ELF-1 (cell line): ENCODE results near the gene CAB39L.
"Not testable (repeated sequence)": the region's sequence is repeated elsewhere in the genome, so short reads cannot be mapped to it uniquely, and the experiment has no call there.

Source experiments
- DNase-seq: peaks from one replicate; pipeline ENCODE4 v3.0.0-alpha.2; 2016; ENCODE audit warnings: low read depth, low spot score

CAB39L gene

DNA sequence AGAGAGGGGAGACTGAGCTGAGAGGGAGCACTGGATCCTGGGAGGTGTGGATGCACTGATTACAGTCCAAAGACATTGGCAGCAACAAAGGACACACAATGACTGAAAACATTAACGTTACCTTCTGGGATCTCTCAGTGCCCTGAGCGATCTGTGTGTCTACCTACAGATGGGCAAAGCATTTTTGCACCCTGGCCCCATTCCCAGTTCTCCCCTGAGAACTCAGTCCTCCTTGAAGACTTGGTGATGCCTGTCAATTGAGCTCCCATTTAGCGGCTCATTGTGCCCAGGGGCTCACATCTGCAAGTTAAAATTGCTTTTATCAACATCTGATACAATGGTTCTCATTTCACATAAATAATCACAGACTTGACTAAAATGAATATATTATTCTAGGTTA is 133.6 kb downstream of the CAB39L start:
- DNase-seq = no peak

DNA sequence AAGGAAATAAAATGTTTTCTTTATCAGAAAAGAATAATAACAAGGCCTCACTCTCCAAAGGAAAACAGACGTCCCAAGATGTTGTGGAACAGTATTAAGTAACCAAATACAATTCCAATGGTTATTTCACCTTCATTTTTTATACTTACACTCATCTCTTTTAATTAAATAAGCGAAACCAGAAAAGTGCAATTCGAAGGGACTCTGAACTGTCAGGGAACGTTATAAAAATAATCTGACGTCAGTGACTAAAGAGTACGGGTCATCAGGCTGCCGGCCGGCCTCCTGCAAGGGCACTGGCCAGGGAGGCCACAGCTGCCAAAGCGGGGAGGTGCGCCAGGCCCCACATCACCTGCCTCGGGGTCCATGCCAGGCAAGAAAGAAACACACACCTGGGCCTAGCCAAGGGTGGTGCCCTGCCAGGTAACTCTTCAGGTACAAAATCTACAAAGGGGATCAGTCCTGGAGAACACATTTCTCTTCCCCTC is 134.9 kb downstream of the CAB39L start:
- DNase-seq = no peak

DNA sequence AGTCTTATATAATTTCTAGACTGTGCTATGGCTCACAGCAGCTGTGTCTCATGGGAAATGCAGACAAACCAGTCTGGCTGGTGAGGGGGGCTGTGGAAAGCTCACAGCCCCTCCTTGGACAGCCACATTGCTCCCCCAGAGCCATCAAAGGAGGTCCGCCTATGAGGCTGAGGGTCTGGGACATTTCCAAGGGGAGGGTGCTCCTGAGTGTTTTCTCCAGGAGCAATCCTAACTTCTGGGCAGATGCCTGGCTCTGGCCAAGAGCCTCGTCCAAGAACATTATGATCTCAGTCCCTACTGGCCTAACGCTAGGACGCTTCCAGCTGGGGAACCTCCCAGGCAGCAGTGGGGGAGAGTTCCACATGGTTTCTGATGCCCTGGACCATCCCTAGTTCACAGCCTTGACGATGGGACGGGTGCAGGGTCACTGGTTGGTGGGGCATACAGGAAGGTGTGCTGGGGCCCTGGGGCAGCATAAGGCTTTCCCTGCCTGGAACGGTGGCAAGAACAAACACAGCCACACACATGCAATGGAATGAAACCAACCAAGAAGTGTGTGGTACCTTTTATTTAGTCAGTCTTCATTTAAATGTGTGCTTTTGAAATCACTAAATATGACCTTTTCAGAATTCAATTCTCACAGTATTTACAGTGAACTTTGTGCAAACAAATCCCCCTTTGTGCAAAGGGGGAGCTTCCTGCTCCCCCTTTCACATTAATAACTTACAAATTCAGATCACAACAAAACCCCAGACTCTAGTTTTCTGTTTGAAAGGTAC is 135.6 kb downstream of the CAB39L start:
- no peak for DNase-seq

DNA sequence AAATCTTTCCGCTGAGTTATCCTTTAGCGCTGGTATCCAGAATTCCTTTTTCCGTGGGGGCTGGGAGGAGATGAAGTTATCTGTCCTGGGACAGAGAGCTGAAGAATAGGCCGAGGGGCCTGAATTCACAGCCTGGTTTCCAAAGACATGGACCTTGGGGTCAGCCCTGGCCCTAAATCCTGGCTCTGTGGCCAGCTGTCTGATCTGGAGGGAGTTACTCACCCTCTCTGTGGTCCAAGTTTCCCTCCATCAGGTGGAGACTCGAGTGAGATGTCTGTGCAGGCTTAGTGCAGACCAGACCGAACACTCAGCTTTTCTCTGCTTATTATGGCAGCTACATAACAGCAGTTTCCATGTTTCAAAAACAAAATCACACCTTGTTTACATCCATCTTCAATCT is 136.5 kb downstream of the CAB39L start:
- DNase-seq = no peak

DNA sequence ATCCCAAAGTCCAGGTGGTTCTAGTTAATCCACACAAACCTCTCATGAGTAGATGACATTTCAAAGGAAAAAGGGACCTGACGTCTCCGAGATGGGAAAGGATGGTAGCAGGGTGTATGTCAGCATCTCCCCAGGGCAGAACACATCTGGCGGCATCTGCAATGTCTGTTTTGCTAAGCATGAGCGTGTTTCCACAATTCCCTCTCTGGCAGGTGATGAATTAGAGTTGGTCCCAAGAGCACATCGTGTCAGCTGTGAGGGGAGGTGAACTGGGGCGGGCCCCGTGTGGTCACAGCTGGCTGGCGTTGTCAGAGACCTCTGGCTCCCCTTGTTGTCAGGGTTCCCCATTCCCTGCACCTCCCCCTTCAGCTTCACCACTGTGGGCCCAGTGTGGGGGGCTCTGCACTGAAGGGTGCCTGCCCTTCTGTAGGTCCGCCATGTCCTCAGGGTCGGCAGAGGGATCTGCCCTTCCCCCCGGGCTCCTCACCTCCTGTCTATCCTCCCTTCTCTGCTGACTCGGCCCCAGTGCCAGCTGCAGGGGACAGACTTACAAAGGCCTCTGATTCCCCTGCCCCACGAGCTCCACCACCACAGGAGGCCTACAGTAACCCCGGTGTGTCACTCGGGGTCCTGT is 138.0 kb downstream of the CAB39L start:
- DNase-seq = no peak

DNA sequence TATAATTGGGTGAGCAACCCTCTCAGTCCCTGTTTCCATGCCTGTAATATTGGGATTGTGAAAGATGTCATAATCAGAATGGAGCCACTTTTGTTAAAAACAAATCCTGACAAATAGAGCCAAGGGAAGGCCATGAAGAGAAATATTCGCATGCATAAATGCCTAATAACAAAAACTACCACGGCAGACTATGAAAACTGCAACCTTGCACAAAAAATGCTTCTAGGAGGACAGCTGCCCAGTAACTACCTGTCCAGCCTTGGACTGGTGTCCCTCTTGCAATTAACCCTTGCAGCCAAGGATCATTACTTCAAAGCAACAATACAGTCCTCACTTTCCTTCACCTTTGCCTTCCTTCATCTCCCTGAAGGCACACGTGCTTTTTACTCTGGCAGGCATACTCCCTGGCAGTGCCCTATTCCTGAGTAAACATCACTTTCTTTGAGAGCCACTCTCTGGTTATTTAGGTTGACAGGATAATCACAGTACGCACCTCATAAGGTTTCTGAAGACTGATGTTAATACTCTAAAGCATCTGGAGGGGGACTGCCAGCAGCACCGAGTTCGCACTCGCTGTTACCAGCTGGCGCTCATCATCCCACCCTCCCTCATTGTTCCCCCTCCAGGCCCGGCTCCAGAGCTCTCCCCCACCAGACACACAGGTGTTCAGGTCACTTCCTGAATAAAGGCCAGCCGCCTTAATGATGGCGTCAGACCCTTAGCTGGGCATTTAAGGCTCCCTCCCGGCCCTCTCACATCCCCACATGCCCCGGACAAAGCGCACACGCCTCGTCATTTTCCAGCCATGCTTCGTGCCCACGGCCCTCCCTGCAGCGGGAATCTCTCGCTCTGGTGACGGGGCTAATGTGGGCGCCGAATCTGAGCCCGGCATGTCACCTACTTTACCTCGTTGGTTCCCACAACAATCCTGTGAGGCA is 138.8 kb downstream of the CAB39L start:
- no peak for DNase-seq

DNA sequence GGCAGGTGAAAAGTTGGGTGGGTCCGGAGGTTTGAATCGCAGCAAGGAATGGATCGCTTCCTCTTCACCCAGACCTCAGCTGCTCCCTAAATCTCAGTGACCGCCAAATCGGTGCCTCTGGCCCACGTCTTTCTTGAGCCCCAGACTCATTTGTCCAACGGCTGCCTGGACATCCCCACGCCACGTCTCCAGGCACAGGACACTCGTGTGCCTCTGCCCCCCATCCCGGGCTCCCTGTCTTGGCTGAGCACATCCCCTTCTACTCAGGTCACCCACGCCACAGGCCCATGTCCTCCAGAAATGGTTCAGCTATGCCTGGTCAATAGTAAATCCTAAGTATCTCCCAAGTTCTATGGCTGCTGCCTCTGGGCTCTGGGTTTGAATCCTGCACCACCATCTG is 139.5 kb downstream of the CAB39L start:
- no peak for DNase-seq

DNA sequence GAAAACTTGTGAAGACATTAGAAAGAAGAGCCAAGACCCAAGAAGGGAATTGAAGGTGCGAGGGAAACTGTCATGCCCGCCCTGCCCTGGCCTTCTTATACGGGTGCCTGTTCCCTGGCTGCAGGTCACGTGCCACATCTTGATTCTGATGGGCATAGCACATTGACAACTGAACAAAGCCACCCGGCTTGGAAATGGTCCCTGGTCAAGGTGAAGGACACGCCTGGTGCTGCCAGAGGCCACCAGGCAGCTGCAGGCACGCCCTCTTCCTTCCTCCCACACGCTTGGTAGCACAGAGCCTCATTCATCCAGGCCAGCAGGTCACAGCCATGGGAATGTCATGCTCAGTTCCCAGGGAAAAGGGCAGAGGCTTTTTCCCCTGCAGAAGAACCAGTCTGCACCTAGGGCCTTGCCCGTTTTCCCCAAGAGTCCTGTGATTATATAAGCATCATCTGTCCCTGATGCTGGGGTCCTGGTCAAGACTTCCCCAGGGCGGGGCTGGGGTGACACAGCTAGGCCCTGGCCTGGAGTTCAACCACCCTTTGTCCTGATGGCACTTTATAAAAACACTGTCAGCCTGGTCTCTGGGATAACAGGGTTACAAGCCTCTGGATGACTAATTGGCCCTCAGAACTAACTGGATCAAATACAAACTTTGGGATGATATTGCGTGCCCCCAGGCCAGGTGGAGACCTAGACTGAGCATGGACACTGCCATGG is 140.2 kb downstream of the CAB39L start:
- no peak for DNase-seq

DNA sequence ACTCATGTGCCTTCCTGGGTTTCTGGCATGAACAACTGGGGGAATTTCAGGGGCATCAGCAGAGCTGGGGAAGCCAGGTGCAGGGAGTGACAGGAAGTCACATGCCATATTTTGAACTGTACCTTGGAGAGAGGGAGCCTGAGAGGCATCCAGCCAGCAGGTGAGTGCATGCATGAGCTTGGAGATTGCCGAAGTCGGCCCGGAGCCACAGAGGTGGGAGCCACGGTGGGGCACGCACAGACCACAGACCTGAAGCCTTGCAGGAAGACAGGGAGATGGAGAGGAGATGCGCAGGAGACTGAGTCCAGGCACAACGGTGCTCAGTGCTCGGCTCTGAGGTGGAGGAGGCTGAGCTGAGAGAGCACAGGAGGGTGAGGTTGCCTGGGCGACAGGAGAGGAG is 141.0 kb downstream of the CAB39L start:
- no peak for DNase-seq

DNA sequence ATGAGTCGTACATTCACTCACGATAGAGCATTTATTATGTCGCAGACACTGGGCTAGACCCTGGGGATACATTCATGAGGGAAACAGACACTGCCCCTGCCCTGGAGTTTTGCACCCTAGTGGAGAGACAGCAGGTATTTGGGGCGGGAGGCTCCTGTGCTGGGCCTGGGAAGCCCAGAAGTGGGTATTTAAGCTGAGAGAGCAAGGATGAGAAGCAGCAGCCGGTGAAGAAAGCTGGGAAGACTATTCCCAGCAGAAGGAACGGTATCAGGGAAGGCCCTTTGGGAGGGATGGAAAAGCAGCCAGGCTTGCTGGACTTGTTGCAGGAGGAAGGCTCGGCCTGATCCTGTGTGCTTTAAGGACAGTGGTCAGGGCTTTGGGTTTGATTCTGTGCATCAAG is 141.6 kb downstream of the CAB39L start:
- DNase-seq = no peak

DNA sequence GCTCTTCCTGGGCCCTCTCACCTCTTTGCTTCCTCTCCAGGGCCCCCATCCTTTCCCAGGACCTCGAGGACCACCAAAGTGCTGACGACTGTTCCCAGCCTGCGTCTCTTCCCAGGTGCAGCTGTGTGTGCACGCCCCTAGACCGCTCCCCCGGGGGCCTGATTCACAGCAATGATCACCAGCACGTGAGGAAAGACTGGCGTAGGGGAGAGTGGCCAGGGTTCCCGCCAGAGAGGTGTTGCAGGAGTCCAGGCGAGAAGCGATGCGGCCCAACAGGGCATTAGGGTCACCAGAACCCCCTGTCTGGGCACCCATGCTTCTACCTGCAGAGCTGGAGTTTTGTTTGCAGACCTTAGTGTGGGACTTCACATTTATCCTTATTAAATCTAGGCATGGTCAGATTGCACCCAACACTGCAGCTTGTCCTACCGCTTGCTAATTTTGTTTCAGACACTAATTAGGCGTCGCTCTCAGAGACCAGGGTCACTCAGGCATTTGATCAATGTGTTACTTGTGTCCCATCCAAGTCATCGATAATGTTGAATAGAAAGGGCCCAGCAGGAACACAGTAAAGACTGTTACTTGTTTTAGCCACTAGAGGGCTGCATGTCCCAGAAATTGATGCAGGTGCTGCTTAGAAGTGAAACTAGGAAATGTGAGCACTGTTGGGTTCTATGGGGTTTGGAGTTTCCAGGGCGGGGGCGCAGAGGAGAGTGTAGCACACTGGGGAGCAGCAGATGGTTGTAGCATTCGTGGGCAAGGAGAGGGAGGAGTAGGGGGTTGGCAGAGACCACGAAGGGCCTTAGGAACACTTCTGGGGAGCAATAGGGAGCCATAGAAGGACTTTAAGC is 142.9 kb downstream of the CAB39L start:
- peak; percentile 63 for DNase-seq

DNA sequence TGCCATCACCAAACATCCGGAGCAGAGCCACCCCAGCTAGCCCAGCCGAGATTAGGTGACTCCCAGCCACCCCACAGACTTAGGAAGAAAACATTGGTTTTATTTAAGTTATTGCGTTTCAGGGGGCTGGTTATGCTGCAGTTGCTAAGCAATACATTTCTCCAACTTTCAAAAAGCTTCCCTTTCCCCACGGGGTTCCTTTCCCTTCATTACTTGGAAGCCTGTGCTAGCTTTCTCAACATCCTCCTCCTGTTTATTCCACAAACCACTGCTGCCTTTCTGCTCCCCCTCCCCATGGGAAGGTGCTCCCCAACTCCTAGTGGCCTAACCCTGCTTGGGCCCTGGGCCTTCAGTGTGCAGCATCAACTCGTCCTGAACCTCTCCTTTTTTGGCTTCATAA is 143.6 kb downstream of the CAB39L start:
- no peak for DNase-seq

DNA sequence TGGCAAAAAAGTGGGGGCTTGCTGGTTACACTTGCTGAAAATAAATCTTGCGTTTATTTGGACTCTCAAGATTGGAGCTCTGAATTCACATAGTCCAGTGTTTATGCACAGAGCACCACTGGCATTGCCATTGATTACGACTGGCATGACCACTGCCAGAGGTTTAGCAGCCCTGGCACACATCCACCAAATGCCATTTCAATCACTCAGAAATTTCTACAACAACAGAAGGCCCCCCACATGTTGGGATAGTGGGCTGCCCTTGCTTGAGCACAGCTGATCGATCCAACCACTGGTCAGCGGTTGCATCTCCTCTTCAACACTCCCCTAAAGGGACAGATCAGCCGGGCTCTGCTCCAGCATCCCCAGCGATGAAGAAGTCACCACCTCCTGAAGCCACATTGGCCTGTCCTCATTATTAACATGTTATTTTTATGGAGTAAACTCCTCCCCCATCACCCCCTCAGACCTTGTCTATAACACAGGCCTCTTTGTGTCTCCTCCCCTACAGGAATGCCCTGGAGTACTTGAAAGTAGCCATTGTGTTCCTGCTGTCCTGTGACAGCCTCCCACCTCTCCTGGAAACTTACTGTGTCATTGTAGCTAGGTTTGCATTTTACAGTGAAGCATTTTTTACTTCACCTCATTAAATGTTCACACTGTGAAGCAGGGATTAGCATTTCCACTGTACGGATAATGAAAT is 144.8 kb downstream of the CAB39L start:
- DNase-seq = no peak

DNA sequence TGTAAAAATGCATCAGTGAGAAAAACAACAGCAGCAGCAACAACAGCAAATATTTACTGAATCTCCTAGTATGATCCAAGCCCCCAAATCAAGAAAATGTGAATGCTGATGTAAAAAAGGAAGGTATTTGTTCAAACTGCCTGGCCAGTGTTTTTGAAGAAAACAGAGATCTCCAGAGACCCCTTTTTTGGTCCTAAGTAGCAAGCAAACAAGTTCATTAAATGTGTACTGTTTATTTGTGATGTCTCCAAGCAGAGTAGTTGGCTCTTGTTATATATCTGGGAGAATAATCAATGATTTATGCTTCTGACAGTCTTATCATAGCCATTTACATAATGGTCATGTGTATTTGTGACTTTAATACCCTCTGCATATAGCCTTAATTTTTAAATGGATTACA is 145.4 kb downstream of the CAB39L start:
- no peak for DNase-seq

DNA sequence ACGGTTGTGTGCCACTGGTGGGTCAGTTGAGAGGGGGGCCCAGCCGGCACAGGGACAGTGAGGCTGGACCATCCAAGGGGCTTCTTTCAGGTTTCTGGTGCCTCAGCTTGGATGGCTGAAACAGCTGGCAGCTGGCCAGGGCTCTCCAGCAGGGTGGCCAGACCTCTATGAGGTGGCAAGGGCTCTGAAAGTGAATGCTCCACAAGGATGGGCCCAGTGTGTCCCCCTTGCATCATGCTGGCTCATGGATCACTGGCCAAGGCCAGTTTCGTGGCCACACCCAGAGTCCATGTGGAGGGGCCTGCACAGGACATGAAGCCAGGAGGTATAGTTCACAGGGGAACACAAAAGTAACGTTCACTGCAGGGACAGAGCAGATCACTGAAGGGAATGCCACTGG is 146.5 kb downstream of the CAB39L start:
- no peak for DNase-seq

DNA sequence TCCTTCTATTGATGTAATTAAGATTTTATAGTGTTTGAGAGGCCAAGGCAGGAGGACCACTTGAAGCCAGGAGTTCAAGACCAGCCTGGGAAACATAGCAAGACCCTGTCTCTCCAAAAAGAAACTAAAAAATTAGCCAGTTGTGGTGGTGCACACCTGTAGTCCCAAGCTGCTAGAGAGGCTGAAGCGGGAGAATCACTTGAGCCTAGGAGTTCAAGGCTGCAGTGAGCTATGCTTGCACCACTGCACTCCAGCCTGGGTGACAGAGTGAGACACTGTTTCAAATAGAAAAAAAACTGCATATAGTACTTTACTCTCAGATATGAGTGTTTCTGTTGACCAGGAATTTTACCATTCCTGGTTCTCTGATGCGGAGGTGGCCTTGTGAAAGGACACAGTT is 147.2 kb downstream of the CAB39L start:
- no peak for DNase-seq

DNA sequence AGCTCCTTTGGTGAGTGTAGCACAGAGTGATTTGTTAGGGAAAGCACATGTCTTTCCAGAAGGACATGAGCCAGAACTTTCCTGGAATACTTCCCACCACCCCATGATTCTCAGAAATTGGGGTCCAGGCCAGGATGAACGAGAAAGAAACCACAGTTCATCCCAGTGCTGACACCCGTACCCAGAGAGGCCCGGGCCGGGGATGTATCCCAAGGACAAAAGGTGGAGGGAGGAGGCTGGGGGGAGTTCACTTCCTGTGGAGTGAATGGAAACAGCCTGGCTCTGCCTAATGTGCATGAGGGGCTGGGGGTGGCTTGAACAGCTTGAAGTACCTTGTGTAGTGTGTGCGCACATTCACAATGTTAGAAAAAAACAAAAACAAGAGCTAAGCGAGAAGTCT is 148.6 kb downstream of the CAB39L start:
- DNase-seq = no peak

DNA sequence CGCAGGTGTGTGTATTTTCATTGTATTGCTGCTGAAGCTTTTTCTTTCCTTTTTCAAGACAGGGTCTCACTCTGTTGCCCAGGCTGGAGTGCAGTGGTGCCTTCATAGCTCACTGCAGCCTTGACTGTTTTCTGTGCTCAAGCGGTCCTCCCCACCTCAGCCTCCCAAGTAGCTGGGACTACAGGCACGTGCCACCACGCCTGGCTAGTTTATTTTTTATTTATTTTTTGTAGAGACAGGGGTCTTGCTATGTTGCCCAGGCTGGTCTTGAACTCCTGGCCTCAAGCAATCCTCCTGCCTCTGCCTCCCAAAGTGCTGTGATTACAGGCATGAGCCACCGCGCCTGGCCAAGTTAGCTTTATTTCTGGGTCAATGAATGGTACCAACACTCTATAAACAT is 149.1 kb downstream of the CAB39L start:
- not testable (repeated sequence) for DNase-seq

DNA sequence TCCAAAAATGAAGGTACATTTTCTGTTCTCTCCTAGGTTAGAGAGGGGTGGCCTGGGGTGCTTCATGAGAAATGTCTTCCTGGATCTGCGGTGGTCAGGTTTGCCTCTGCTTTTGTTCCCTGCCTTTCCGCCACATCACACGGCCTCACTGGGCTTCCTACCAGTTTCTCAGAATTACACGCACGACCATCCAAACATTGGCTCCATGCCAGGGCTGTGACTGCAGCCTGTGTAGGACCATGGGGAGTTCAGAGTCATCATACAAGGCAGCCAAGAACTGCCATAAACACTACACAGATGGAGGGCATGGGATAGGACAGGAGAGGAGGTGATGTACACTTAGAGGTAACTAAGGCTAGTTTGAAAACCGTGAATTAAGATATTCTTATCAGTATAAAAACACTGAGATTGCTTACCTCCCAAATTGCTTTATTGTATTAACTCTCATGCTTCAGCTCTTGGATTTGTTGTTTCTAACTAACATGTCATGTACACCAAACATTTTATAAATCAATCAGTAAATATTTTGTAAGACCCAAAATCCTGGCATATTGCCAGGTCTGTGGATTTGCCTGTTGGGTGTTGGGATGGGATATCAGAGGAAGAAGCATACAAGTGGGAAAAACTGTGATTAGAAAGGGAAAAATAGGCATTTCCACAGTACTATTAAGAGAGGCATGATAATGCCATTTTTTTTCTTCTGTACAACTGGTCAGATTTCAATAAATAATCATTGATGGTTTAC is 150.9 kb downstream of the CAB39L start:
- DNase-seq = no peak
